ES-I3 (cell line): ENCODE measurements around the gene CD2.
"Not testable (repeated sequence)": the region's sequence is repeated elsewhere in the genome, so short reads cannot be mapped to it uniquely, and the experiment has no call there.

Source experiments
- H3K36me3 ChIP-seq: 2 replicates; pipeline ENCODE4 v1.6.1; 2013; ENCODE audit warnings: mild to moderate bottlenecking, low read length, control low read depth, moderate library complexity; ENCODE audit not compliant: insufficient read depth
- H3K4me1 ChIP-seq: 2 replicates; pipeline ENCODE4 v1.6.1; 2013; ENCODE audit warnings: mild to moderate bottlenecking, control low read depth, low read length; ENCODE audit not compliant: insufficient read depth
- H3K9ac ChIP-seq: 2 replicates; pipeline ENCODE4 v1.6.1; 2013; ENCODE audit warnings: low read depth, mild to moderate bottlenecking, low read length, moderate library complexity
- H3K9me3 ChIP-seq: 2 replicates; pipeline ENCODE4 v1.6.1; 2013; ENCODE audit warnings: mild to moderate bottlenecking, low read length, moderate library complexity; ENCODE audit not compliant: control insufficient read depth, insufficient read depth

Gene CD2

DNA sequence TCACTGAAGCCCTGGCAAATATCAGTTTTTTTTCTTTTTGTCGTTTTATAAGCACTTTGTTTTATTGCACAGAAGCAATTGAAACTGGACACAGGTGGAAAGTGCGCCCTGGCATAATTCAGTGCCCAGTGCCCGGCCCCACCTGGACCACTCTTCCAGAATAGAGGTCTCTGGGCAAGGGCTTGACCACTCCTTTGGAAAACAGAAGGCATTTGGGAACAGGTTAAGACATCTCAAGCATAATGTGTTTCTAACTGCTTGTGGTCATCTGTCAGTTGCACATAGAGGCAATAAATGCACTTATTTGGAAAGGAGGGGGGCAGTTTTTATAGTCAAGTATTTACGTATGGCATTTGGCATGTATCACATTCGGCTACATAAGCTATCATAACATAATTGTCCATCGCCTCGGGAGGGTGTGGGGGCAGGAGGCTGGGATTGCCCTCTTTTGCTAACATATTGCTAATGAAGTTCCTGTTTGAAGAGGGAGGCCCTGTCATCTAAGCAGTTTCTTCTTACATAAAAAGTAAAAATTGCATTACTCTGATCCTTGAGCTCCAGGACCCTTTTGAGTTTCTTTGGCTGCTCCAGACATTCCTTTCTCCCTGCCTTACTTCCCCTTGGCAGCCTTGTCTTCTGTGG, 14.7 kb upstream of the CD2 start:
- Histone ChIP-seq H3K36me3 (no peaks in the 10 kb centered on the region), H3K9me3 (peaks cover 13% of the 10 kb centered on the region), H3K4me1 (no peaks in the 10 kb centered on the region), H3K9ac (no peak overlapping the region)

DNA sequence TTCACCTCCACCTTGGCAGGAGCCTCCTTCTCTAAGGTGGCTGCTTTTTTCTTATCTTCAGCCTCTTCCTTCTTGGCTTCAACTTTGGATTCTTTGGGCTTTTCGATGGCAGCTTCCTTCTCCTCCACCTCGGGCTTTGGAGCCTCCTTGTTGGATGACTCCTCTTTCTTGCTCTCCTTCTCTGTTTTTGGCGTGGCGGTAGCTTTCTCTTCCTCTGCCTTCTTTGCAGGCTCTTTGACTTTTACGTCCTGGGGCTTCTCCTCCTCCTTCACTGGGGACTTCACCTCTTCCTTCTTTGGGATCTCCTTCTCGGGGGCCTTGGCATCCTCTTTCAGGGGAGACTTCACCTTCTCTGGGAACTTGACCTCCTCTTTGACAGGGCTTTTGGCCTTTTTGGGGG, 13.9 kb upstream of the CD2 start:
- no peak overlapping the region for H3K9ac ChIP-seq
- H3K4me1 ChIP-seq, result no peaks in the 10 kb centered on the region
- no peaks in the 10 kb centered on the region for H3K36me3 ChIP-seq
- peaks cover 20% of the 10 kb centered on the region for H3K9me3 ChIP-seq

GRCh38 chr1:116740746-116741145, 13.5 kb upstream of the CD2 start:
- H3K36me3 ChIP-seq, result no peaks in the 10 kb centered on the region
- no peak overlapping the region for H3K9ac ChIP-seq
- H3K4me1 ChIP-seq, result no peaks in the 10 kb centered on the region
- H3K9me3 ChIP-seq, result peaks cover 21% of the 10 kb centered on the region

DNA sequence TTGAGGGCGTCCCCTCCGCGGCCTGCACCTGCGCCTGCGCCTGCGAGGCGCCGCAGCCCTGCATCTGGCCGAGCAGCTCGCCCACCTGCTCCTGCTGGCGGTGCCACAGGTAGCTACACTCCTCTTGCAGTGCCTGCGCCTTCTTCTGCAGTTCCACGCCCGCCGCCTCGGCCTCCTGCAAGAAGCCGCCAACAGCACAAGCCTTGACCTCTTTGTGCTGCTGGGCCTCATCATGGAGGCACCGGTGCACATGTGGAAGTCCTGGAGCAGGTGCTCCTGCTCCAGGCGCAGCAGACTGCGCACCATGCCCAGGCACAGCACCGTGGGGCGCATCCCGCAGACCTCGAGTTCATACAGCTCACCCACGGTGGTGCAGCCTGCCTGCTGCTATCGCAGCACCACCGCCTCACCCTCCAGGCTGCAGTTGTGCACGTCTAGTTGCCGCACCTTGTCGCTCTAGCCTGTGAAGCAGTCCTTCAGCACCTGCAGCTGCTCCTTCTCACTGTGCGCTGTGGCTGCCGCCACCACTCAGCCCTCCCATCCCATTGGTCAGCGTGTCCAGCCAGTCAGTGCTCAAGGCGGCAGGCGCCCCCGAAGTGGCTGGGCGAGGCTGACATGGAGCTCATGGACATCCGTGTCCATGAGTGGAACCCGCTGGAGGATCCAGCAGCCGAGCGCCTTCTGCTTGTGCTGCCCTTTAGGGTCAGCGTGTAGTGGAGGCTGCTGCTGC, 12.2 kb upstream of the CD2 start:
- H3K9ac ChIP-seq, result no peak overlapping the region
- no peaks in the 10 kb centered on the region for H3K36me3 ChIP-seq
- H3K4me1 ChIP-seq, result no peaks in the 10 kb centered on the region
- peaks cover 24% of the 10 kb centered on the region for H3K9me3 ChIP-seq

GRCh38 chr1:116743535-116743934, 10.7 kb upstream of the CD2 start:
- Histone ChIP-seq H3K9me3 (peaks cover 36% of the 10 kb centered on the region), H3K9ac (no peak overlapping the region), H3K4me1 (no peaks in the 10 kb centered on the region), H3K36me3 (no peaks in the 10 kb centered on the region)

DNA sequence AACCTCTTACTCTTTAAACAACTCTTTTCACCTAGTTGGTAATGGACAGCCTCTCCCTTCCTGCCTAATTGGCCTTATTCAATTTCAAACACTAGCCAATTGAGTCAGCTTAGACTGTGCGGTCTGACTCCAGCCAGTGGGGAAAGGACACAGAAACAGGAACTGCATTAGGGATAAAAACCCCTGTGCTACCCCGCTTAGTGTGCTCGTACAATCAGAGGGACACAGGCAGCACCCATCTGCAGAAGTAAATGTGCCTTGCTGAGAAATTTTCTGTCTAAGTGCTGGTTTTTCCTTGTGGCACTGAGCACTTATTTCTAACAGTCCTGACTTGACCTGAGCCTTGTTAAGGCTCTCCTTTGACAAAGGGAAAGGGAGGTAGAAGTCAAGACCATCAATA, 6.0 kb upstream of the CD2 start:
- Histone ChIP-seq H3K9me3 (peaks cover 40% of the 10 kb centered on the region), H3K4me1 (no peaks in the 10 kb centered on the region), H3K36me3 (no peaks in the 10 kb centered on the region), H3K9ac (no peak overlapping the region)

- H3K9ac ChIP-seq, result no peak overlapping the region
- H3K9me3 ChIP-seq, result peaks cover 24% of the 10 kb centered on the region
- H3K36me3 ChIP-seq, result no peaks in the 10 kb centered on the region
- no peaks in the 10 kb centered on the region for H3K4me1 ChIP-seq
These were observed 3.1 kb upstream of the CD2 start for GRCh38 chr1:116751146-116751545.

DNA sequence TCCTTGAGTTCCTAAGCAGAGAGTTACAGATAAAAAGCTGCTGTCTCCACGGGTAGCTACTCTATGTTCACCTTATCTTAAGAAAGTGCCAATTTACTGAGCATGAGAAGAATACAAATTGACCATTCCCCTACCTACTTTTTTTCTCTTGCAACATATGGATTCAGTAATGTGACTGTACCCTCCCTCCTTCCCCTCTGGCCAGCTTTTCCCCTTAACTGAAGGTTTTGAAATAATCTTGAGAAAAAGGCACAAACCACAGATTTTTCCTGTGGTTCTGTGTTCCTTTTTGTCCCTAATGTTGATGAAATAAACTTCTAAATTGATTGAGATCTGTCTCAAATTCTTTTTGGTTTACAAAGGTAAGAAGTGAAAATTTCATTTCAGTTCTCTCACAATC, 2.6 kb upstream of the CD2 start:
- Histone ChIP-seq H3K36me3 (no peaks in the 10 kb centered on the region), H3K9ac (no peak overlapping the region), H3K9me3 (peaks cover 24% of the 10 kb centered on the region), H3K4me1 (no peaks in the 10 kb centered on the region)

DNA sequence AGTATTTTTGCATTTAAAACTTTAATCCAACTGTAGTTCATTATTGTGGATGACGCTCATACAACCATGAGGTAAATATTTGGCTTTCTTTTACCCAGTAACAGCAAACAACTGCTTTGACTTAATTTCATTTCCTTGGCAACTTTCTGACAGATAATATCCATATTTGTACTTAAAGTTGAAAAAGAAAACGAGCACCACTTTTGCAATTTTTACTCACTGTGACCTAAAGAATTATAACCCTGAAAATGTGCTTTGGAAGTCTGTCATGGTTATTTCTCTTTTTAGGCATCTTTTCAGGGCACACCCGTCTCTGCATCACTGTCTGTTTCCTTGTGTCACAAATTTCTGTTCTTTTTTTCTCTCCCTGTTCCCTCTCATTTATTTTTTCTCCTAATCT, 918 bp upstream of the CD2 start:
- Histone ChIP-seq H3K4me1 (no peaks in the 10 kb centered on the region), H3K36me3 (no peaks in the 10 kb centered on the region), H3K9me3 (peaks cover 9% of the 10 kb centered on the region), H3K9ac (no peak overlapping the region)

DNA sequence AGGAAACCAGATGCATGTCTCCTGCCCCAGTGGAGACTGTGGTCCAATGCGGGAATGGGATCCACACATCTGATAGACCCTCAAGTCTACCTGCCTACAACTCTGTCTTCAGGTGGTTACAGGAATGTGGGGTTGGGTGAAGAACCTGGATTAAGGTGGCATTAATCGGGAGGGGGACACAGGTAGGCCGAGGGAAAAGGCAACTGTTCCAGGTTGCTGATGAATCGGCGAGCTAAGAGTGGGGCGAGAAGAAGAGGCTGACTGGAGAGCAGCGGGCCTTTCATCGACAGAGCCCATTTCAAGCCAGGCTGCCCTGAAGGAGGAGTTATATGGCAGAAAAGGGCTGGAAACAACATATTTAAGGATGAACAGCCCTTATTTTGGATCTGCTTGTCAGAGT, 836 bp downstream of the CD2 start:
- no peaks in the 10 kb centered on the region for H3K9me3 ChIP-seq
- H3K4me1 ChIP-seq, result no peaks in the 10 kb centered on the region
- H3K36me3 ChIP-seq, result no peaks in the 10 kb centered on the region
- no peak overlapping the region for H3K9ac ChIP-seq

DNA sequence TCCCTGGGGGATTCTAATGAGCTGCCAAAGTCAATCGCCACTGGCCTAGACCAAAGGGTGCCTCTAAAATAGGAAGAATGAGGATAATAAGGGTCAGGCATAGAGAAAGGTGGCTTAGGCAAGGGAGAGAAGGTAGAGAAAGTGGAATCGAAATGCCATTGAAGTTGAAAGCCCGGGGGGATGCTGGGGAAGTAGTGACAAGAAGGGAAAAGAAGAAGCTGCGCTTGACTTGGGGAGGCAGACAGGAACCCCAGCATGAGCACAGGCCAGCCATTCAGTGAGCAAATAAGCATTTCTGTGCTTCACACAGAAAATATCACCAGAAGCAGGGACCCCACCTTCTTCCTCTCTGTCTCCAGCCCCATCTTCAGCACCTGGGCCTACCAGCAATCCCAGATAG, 1.5 kb downstream of the CD2 start:
- Histone ChIP-seq H3K4me1 (no peaks in the 10 kb centered on the region), H3K9ac (no peak overlapping the region), H3K9me3 (no peaks in the 10 kb centered on the region), H3K36me3 (no peaks in the 10 kb centered on the region)

DNA sequence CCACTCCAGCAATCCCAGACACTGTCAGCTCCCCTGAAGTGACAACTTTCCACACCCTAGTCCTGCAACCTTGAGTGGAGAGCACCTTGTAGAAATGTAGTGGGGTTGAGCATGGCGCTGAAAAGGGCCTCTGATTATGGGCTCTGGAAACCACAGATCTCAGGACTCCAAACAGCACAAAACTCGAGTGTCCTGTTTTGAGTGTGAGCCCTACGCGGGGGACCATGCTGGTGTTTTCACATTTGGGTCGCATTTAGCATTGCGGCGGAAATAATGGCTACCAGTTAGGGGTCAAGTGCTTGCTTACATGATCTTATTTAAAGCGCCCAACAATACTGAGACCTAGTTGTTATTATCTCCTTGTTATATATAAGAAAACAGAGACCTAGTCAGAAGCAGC, 1.9 kb downstream of the CD2 start:
- H3K9me3 ChIP-seq, H3K36me3 ChIP-seq, H3K9ac ChIP-seq, H3K4me1 ChIP-seq: not testable (repeated sequence)

- not testable (repeated sequence) for H3K9ac ChIP-seq, H3K36me3 ChIP-seq, H3K4me1 ChIP-seq, H3K9me3 ChIP-seq
These were observed 4.2 kb downstream of the CD2 start for GRCh38 chr1:116758456-116758815.

DNA sequence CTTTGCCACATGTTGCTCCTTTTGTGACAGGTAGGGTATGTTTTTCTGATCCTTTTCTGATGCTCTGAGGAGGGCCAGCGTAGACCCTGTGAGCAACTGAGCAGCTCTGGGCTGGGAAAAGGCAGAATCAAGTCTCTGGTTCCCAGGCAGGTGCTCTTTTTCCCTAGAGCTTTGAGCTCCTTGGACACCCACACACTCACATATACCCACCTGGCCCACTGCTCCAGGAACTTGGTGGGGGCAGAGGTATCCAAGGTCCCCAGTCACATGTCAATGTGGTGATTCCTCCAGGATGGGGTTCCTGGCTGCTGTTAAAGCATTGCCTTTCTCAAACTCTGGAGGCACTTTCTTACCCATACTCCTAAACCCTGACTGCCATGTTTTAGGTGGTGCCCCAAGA, 5.4 kb downstream of the CD2 start:
- Histone ChIP-seq H3K9ac (no peak overlapping the region), H3K4me1 (no peaks in the 10 kb centered on the region), H3K36me3 (no peaks in the 10 kb centered on the region), H3K9me3 (no peaks in the 10 kb centered on the region)

DNA sequence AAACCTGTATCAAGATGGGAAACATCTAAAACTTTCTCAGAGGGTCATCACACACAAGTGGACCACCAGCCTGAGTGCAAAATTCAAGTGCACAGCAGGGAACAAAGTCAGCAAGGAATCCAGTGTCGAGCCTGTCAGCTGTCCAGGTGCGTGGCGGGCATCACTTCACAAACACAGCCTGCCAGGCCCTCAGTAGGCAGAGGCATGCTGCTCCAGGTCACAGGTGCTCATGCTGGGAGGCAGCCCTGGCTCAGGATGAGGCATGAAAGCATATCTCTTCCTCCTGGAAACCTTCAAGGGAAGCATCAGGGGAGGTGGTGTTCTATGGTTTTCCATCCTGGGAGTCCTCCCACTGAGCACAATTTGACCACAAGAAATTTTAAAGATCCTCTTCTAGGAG, 6.3 kb downstream of the CD2 start:
- Histone ChIP-seq H3K9me3 (no peaks in the 10 kb centered on the region), H3K36me3 (no peaks in the 10 kb centered on the region), H3K4me1 (no peaks in the 10 kb centered on the region), H3K9ac (no peak overlapping the region)
